Type B pancreatic cell (in vitro differentiated cells): Measurements from ENCODE around the gene R3HCC1L. TPM values are rescaled to one million over a fixed set of nuclear protein-coding genes. Genes with fewer than 3 reads are reported as not detected.
A peak's percentile ranks its signal among the peaks of the same experiment; 100 is the strongest.

Experiments
- DNase-seq: peaks from one replicate; pipeline ENCODE4 v3.0.0; 2021; ENCODE audit warnings: mixed read lengths; ENCODE audit not compliant: unreplicated experiment; ENCODE audit errors: extremely low spot score
- H3K27ac Mint-ChIP-seq: 2 replicates; pipeline ENCODE4 v1.8.0; 2021; ENCODE audit warnings: mild to moderate bottlenecking, mixed read lengths
- H3K27me3 Mint-ChIP-seq: 2 replicates; pipeline ENCODE4 v1.8.0; 2021; ENCODE audit warnings: mixed read lengths
- H3K36me3 Mint-ChIP-seq: 2 replicates; pipeline ENCODE4 v1.8.0; 2021; ENCODE audit warnings: mixed read lengths
- H3K4me1 Mint-ChIP-seq: one replicate; pipeline ENCODE4 v1.8.0; 2021; ENCODE audit warnings: mixed read lengths; ENCODE audit not compliant: unreplicated experiment
- H3K4me3 Mint-ChIP-seq: 2 replicates; pipeline ENCODE4 v1.8.0; 2021; ENCODE audit warnings: mild to moderate bottlenecking, mixed read lengths
- H3K9me3 Mint-ChIP-seq: 2 replicates; pipeline ENCODE4 v1.8.0; 2021; ENCODE audit warnings: mixed read lengths
- total RNA-seq: library from RNA; stranded (reverse); gene quantifications from 2 replicates; pipeline ENCODE4 v1.2.1, GENCODE V29; 2021; ENCODE audit warnings: low replicate concordance
- TF ChIP-seq, protein P1 (sequence below): fragments of 200-600 bp; sonication (generic); conservative IDR thresholded peaks from 2 replicates; pipeline ENCODE4 v1.5.0; 2021; ENCODE audit warnings: antibody characterized with exemption, mild to moderate bottlenecking

Gene R3HCC1L
- total RNA-seq, 1 donor from 2014 or later = 15.4 TPM

DNA sequence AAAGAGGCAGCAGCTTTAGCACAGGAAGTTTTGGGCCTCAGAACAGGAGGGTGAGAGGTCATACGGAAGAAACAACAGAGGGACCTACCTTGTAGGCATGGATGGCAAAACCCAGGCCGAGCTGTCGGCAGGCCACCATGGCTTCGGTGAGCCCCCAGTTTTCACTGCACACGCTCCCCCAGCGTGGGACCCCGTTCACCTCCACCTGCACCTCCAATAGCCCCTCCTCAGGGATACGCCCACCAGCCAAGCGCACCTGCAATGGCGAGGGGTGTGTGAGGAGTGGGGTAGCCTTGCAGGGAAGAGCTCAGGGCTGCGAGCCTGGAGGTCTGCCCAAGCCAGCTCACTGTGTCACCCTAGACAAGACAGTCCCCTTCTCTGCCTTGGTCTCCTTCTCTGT lies 122.2 kb downstream of the R3HCC1L start:
- H3K27me3 Mint-ChIP-seq = no peaks in the 10 kb centered on the region
- no peak overlapping the region for H3K27ac Mint-ChIP-seq
- H3K36me3 Mint-ChIP-seq = peaks cover 6% of the 10 kb centered on the region
- H3K4me3 Mint-ChIP-seq = no peak overlapping the region
- no peaks in the 10 kb centered on the region for H3K9me3 Mint-ChIP-seq
- peak; percentile 60 for DNase-seq
- peaks cover 18% of the 10 kb centered on the region for H3K4me1 Mint-ChIP-seq
- TF ChIP-seq, protein P1, sequence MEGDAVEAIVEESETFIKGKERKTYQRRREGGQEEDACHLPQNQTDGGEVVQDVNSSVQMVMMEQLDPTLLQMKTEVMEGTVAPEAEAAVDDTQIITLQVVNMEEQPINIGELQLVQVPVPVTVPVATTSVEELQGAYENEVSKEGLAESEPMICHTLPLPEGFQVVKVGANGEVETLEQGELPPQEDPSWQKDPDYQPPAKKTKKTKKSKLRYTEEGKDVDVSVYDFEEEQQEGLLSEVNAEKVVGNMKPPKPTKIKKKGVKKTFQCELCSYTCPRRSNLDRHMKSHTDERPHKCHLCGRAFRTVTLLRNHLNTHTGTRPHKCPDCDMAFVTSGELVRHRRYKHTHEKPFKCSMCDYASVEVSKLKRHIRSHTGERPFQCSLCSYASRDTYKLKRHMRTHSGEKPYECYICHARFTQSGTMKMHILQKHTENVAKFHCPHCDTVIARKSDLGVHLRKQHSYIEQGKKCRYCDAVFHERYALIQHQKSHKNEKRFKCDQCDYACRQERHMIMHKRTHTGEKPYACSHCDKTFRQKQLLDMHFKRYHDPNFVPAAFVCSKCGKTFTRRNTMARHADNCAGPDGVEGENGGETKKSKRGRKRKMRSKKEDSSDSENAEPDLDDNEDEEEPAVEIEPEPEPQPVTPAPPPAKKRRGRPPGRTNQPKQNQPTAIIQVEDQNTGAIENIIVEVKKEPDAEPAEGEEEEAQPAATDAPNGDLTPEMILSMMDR = no peak

DNA sequence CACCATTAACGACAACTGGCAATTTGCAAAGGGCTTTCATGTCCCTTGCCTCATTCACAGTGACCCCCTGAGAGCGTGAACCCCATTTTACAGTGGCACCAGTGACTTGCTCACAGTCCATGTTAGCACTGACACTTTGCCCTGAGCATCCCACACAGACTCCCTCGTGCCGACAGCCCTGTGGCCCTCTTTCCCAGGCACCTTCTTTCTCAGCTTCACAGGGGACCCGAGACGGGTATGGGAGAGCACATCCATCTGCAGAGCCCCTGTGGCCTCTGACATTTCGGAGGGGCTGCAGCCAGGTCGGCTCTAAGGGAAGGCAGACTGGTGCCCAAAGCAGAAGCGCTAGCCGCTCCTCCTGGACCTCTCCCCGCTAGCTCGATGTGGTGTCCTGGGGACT lies 122.7 kb downstream of the R3HCC1L start:
- no peaks in the 10 kb centered on the region for H3K9me3 Mint-ChIP-seq

DNA sequence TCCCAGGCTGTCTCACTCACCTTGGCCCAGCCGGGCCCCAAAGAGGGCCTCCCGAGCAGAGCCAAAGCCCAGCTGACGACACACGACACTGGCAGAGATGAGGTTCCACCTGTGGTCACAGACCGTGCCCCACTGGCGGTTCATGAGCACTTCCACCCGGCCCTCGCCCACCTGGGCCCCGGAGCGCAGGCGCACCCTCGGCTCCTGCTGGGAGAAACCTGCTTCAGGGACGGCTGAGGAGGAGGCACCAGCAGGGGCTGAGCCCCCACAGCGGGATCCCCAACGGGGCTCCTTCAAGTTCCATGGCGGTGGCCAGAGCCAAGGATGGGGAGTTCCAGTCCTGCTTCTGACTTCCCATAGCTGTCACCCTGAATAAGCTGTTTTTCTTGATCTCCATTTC lies 123.5 kb downstream of the R3HCC1L start:
- peaks cover 14% of the 10 kb centered on the region for H3K4me1 Mint-ChIP-seq
- H3K9me3 Mint-ChIP-seq = no peaks in the 10 kb centered on the region
- TF ChIP-seq, protein P1 = no peak
- H3K27ac Mint-ChIP-seq = no peak overlapping the region
- H3K36me3 Mint-ChIP-seq = peaks cover 6% of the 10 kb centered on the region
- no peak overlapping the region for H3K4me3 Mint-ChIP-seq
- peak; percentile 64 for DNase-seq
- H3K27me3 Mint-ChIP-seq = no peaks in the 10 kb centered on the region

More for the DNA sequence above, 122.7 kb downstream of the R3HCC1L start:
- H3K27ac Mint-ChIP-seq = no peak overlapping the region
- DNase-seq = peak; percentile 59
- no peak overlapping the region for H3K4me3 Mint-ChIP-seq
- TF ChIP-seq, protein P1 = no peak
- peaks cover 14% of the 10 kb centered on the region for H3K4me1 Mint-ChIP-seq
- H3K36me3 Mint-ChIP-seq = peaks cover 6% of the 10 kb centered on the region
- H3K27me3 Mint-ChIP-seq = no peaks in the 10 kb centered on the region

DNA sequence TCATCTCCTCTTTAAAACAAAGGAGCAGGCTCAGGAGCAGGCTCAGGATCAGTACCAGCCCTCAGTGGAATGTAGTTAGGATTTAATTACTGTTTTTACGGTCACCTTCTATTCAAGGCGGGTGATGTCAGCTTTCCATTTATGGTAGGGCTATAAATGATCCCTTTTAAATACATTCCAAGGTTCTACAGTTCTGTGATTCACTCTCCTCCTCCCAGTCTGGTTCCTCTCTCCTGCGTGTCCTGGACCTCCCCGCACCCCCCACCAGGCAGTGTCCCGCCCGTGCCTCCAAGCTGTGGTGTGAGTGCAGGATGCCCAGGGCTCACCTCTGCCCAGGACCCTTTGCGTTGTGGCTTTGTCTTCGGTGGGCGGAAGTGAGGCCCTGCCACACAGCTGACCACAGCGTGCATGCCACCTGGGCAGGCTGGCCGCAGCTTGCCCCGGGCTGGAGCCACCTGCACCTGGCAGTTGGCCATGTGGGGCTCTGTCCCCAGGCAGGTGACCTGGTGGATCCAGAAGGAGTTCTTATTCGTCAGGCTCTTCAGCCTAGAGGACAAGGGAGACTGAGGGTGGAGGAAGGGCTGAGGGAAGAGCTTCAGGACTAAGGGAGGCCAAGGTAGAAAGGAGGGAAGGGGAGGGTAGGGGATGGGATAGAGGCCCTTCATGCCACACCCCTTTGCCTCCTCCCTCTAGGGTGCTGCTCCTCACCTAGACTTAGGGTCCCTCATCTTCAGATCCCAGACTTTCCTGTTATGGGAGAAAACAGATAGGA lies 124.4 kb downstream of the R3HCC1L start:
- DNase-seq = peak; percentile 56
- Mint-ChIP-seq H3K36me3 (peaks cover 6% of the 10 kb centered on the region), H3K27ac (no peak overlapping the region), H3K9me3 (no peaks in the 10 kb centered on the region), H3K4me1 (peaks cover 14% of the 10 kb centered on the region), H3K4me3 (no peak overlapping the region), H3K27me3 (no peaks in the 10 kb centered on the region)
- TF ChIP-seq, protein P1 = no peak

DNA sequence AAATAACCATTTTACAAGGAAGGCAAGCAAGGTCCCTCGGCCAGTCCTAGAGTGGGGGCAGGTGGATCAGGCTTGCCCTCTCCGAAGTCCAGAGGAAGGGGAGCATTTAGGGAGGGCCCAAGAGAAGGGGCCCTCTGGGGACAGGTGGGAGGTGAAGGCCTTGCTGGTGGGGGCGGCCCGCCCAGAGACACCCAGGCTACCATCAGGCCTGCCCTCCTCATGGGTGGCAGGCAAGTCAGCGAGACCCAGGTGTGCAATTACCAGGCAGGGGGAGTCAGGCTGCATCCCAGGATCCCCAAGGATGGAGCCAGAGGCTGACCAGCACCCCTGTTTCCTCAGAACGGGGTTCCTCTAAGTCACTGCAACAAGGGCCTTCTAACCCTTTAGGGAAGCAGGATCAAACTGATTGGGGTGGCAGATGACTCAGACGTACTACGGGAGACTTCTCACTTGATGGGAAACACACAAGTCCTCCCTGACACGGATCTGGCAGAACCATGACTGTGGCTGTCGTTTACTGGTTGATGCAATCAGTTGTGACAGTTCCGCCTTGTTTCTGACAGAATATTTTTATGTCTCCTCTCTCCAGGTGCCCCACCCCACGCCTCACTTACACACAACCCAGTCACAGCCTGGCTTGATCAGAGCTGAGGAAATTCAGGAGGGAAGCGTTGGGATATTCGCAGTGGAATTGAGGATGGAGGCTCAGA lies 125.3 kb downstream of the R3HCC1L start:
- TF ChIP-seq, protein P1 = no peak
- Mint-ChIP-seq H3K9me3 (no peaks in the 10 kb centered on the region), H3K27ac (peak overlapping the region; percentile 31), H3K27me3 (peaks cover 3% of the 10 kb centered on the region), H3K4me3 (no peak overlapping the region), H3K36me3 (peaks cover 6% of the 10 kb centered on the region), H3K4me1 (peaks cover 12% of the 10 kb centered on the region)
- peak; percentile 50 for DNase-seq
